GM21619 (cell line): ENCODE results near the gene MAP3K13.

Experiments used
- ATAC-seq: cut with Tn5 transposase; IDR thresholded peaks from one replicate; pipeline ENCODE4 v1.9.1; 2021; ENCODE audit not compliant: unreplicated experiment

MAP3K13 gene, protein sequence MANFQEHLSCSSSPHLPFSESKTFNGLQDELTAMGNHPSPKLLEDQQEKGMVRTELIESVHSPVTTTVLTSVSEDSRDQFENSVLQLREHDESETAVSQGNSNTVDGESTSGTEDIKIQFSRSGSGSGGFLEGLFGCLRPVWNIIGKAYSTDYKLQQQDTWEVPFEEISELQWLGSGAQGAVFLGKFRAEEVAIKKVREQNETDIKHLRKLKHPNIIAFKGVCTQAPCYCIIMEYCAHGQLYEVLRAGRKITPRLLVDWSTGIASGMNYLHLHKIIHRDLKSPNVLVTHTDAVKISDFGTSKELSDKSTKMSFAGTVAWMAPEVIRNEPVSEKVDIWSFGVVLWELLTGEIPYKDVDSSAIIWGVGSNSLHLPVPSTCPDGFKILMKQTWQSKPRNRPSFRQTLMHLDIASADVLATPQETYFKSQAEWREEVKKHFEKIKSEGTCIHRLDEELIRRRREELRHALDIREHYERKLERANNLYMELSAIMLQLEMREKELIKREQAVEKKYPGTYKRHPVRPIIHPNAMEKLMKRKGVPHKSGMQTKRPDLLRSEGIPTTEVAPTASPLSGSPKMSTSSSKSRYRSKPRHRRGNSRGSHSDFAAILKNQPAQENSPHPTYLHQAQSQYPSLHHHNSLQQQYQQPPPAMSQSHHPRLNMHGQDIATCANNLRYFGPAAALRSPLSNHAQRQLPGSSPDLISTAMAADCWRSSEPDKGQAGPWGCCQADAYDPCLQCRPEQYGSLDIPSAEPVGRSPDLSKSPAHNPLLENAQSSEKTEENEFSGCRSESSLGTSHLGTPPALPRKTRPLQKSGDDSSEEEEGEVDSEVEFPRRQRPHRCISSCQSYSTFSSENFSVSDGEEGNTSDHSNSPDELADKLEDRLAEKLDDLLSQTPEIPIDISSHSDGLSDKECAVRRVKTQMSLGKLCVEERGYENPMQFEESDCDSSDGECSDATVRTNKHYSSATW

GRCh38 chr3:185362850-185363661 is at the start of gene MAP3K13:
Gene MAP3K13, plus strand, starts transcription at chr3:185363136. Its CDS starts 65,446 bp downstream, at chr3:185428582.
- peak; percentile 97 for ATAC-seq

DNA sequence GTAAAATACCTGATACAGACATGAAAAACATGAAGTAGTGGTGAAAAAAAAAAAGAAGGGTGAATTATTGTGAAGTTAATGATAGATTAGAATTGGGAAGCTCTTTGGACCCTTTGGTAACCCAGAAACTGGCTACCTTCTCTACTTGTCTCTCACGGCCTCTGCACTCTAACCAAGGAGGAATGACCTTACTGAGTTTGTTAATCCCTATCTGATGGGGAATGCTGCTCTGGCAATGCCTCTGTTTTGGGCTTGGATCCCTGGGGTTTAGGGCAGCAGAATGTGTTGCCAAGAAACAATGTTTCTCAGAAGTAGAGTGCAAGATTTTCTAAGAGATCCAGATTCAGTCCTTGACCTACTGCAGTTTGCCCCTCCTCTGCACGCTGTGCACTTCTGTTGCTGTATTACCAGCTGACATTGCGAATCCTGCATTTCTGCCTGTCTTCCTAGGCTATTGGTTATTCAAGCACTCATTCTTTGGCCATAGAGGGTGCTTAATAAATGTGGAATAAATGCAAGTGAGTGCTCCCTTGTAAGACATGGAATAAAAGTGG is 49.2 kb upstream of the MAP3K13 start:
- no peak for ATAC-seq

- no peak for ATAC-seq
Observed at GRCh38 chr3:185316740-185317412, 46.1 kb upstream of the MAP3K13 start.

DNA sequence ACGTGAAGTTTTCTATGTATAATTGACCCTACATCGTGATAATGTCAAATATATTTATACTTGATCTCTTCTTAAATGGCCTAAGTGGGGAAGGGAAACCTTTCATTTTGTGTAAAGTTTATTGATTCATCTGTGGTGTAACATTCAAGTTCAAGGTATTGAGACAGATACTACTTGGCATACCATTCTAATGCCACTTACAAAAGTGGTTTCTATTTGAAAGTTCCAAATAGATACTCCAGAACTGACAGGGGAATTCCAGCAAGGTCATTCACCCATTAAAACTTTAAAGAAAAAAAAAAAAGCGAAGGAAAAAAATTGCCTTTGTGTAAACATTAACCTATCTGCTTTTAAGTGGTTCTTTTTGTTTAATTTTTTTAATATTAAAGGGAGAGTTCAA is 45.3 kb upstream of the MAP3K13 start:
- no peak for ATAC-seq

DNA sequence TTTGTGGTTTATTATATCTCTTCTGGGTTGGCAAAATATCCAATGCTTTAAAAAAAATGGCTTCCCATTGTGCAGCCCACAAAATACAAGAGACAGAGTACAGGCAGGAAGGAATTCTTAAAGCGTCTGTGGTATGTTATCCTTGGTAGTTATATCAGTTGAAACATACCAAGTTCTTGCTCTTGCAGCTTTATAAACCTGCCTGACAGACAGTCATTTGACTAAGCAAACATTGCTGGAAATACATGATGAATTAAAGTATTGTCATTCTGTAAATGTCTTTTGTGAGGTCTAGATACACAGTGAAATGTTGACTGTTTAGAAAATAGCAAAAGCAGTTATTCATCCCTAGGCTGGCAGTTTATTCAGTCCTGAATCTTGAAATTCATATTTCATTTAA is 44.8 kb upstream of the MAP3K13 start:
- ATAC-seq, result no peak

GRCh38 chr3:185319801-185320200 is 43.1 kb upstream of the MAP3K13 start:
- no peak for ATAC-seq

DNA sequence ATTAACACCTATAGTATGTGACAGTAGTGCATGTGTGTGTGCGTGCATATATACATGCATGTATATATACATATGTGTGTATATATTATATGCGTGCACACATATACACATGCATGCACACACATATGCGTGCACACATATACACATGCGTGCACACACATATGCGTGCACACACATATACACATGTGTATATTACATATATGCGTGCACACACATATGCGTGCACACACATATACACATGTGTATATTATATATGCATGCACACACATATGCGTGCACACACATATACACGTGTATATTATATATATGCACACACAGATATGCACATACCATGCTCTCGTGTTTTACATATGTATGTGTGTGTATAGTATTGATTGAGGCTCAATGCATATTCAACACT is 42.0 kb upstream of the MAP3K13 start:
- ATAC-seq, result no peak

- ATAC-seq, result no peak
Observed at GRCh38 chr3:185322101-185322719, 40.7 kb upstream of the MAP3K13 start.

DNA sequence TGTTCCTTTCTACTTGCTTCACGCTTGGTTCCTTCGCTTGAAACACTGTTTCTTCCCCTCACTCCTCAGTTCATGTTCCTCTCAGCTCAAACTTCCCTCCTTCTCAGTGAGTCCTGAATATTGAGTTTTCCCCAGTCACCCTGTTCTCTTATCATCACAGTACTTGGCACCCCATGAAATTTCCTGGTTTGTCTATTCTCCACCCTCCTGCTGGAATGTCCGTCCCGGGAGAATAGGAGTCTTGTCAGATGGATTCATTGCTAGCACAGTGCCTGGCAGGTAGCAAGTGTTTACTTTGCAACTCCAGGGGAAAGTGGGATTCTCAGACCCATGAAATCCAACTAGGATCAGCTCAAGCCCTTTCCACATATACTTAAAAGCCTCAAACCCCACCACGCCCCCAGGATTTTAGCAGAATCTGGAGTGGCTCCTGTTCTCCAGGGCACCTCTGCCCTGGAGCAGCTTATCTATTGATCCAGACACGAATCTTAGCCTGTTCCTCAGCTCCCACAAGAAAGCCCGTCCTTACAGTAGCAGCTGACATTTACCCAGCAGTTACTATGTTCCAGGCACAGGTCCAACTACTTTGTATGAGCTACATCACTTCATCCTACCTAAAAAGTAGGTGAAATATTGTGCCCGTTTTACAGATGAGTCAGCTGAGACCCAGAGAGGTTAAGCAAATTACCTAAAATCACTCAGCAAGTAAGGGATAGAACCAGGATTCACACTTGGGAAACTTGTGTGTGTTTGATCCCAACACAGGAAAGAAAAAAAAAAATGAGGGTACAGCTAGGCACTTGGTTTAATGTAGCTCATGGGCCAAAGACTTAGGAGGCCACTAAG is 36.8 kb upstream of the MAP3K13 start:
- no peak for ATAC-seq

DNA sequence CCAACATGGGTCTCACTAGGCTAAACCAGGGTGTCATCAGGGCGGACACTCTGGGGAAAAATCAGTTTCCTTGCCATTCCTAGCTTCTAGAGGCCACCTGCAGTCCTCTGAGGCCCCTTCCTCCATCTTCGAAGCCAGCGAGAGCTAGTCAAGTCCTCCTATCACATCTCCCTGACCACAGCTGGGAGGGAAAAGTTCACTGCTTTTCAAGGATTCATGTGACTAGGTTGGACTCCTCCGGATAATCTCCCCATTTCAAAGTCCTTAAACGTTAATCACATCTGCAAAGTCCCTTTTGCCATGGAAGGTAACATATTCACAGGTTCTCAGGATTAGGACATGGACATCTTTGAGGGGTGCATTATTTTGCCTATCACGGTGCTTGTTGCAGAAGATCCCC is 35.9 kb upstream of the MAP3K13 start:
- ATAC-seq, result no peak

- ATAC-seq, result no peak
Observed at GRCh38 chr3:185328324-185329004, 34.5 kb upstream of the MAP3K13 start.

DNA sequence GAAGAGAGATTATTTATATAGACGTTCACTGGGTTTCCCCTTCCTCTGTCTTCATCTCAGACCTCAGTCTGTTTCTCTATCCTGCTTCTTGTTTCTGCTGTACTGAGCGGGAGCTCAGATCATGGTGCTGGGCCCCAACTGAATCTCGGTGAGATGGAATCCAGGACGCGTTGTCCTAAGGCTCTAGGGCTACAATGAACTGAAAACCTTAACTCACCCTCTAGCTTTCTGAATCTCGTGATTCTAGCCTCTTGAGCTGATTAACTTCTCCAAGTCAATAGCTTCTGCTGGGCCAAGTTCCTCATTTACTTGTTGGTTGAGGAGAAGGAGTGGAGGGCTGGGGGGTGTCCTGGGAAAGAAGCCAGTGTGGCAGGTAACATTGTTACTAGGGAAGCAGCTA is 32.7 kb upstream of the MAP3K13 start:
- ATAC-seq, result no peak

GRCh38 chr3:185330644-185331043 is 32.3 kb upstream of the MAP3K13 start:
- no peak for ATAC-seq

DNA sequence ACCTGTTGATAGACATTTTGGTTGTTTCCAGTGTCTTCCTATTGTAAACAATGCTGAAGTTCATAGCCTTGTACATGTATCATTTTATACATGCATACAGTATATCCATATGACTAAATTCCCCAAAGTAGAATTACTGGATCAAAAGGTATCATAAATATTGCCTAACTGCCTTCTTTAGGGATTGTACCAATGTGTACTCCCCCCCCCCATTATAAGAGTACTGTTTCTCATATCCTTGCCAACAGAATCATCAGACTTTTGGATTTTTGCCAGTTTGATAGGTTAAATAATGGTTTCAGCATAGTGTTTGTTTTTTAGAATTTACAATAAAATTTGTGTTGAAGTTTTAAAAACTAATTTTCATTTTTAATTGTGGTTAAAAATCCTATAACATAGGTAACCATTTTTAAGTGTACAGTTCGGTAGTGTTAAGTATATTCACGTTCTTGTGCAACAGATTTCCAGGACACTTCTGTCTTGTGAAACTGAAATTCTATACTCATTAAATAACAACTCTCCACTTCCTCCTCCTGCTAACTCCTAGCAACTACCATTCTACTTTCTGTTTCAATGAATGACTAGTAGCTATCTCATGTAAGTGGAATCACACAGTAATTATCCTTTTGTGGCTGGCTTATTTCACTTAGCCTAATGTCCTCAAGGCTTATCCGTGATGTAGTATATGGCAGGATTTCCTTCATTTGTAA is 30.8 kb upstream of the MAP3K13 start:
- ATAC-seq, result peak; percentile 99

DNA sequence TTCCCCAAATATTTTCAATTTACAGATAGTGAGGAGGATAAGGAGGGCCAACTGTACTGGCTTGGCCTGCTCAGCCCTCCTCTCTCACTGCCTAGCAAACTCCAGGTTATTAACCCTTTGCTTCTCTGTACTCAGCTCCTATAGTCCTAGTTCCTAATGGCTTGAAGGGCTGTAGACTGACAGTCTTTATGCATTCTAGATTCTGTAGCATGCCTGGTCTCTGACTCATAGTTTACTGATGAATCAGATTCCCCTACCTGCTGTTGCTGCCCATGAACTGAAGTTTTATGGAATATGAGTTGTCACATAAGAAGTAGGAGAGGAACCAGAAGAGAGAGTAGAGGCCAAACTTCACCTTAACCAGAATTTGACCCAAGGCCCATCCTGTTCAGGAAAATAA is 27.1 kb upstream of the MAP3K13 start:
- no peak for ATAC-seq

DNA sequence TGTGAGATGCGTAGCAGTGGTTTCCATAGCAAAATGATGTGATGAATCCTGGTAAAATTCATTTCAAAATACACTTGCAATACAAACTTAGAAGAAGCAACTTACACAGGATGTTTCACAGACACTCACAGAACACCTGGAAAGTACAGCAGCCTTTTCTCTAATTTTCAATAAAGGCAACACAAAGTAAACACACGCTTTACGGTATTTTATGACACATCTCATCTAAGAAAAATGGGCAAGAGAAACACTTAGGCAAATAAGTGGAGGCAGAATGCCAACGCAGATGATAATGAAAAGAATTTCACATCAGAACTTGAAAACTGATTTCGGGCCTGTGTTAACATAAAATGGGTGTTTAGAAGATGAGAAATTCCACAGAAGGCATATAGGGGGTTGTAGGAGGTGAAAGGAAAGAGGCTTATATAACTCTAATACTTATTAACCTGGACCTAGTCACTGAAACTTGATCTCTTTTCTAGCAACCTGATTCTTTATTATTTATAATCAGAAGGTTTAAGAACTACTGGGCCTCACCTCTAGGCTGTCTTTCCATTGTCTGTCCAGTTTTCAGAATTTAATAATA is 25.6 kb upstream of the MAP3K13 start:
- ATAC-seq, result no peak

- ATAC-seq, result no peak
Observed at GRCh38 chr3:185339945-185340344, 23.0 kb upstream of the MAP3K13 start.
